Limb (tissue), 2 donors: ENCODE results near the gene FOXP3.
A peak's percentile ranks its signal among the peaks of the same experiment; 100 is the strongest.

Experiments
- DNase-seq, 2 donors: peaks; one replicate each; pipeline ENCODE4 v3.0.0-alpha.2; 2016; ENCODE audit errors: extremely low spot score in 2 of 2

Gene FOXP3

DNA sequence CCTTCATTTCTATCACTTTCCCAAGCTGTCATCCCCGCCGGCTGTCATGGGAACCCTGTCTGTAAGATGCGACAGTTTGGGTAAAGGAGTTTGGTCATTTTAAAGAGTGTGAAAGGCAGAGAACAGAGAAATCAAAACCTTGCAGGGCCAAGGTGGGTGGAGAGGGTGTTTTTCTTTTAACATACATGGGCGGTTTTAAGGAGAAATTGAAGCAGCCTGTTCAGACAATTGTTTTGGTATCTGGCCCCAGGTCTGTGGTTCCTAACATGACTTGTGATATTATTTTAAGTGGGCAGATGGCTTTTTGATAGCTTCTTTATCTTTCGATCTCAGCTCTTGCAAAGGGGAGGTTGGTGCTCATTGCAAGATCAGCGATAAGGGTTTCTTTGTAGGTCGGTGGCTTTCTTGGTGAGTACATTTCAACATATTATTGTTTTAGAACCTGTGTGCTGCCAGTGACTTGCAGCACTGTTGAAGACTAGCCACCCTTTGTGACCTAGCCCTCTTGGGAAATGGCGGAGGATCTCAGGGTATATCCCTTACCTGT is 8.7 kb upstream of the FOXP3 start:
- no peak for DNase-seq

DNA sequence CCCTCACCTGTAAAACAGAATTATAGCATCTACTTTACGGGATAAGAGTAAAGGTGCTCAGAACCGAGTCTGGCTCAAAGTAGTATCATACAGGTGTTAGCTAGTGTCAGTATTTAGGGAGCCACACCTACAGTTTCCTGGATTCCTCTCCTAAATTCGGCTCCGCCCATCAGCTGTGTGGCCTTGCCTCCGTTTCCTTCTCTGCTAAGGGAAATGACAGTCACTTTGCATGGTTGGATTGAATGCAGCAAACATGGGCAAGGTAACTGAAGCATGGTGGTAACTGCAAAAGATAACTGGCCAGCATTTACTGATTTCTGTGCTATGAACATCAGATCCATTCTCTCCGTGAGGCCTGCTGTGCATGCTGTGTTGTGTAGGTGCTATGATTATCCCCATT is 7.9 kb upstream of the FOXP3 start:
- no peak for DNase-seq

DNA sequence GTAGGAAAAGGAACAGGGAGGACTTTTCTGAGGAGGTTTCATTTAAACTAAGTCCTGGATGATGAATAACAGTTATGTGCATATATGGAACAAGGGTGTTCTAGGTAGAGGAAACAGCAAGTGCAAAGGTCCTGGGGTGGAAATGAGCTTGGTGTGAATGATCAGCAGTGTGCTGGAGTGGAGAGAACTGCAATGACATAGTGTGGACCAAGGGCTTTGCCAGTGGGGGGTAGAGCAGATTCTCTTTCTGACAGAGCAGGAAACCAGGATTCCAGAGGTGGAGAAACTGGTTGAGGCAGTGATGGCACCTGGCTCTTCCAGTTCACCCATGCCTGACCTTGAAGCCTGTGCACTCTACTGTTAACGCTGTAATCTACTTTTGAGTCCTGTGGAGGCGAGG is 6.8 kb upstream of the FOXP3 start:
- no peak for DNase-seq

DNA sequence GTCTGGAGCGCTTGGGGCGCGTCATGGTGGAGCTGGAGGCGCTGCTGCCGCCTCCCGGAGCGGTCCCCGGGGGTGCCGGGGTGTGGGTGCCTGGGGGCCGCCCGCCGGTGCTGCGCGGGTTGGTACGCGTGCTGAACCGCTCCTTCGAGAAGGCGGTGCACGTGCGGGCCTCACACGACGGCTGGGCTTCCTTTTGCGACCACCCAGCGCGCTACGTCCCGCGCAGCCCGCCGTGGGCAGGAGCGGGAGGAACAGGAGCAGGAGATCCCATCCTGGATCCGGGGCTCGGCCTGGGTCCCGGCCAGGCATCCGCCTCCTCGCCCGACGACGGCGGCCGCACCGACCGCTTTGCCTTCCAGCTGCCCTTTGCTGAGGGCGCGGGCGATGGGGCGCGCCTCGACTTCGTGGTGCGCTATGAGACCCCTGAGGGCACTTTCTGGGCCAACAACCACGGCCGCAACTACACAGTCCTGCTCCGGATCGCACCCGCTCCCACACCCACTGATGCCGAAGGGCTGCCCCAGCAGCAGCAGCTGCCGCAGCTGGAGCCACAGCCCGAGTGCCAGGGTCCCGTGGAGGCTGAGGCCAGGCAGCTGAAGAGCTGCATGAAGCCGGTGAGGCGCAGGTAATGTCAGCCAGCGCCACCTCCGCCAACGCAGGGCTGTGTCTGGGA is 5.9 kb upstream of the FOXP3 start:
- DNase-seq, result no peak

DNA sequence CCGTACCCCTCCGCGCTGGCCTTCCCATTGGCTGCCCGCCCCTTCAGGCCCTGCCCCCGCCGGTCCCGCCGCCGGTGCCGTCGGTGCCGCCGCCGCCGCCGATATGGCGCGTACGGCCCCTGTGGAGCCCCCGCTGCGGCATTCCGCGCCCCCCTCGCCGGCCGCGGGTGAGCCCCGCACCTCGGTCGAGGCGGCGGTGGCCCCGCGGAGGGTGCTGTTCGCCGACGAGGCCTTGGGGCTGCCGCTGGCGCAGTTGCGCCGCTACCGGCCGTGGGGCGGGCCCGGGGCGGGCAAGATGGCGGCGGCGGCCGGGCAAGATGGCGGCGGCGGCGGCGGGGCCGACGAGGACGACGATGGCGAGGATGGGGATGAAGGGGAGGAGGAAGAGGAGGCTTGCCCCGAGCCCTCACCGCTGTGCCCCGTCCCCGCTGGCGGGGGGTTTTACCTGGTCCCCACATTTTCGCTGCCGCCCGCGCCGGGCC is 5.3 kb upstream of the FOXP3 start, which contains the start of gene PPP1R3F:
TSS of gene PPP1R3F (plus strand) at position 27 of the 482 bp plus-strand sequence. CDS start at position 104, 77 bp downstream.
- DNase-seq, result no peak

DNA sequence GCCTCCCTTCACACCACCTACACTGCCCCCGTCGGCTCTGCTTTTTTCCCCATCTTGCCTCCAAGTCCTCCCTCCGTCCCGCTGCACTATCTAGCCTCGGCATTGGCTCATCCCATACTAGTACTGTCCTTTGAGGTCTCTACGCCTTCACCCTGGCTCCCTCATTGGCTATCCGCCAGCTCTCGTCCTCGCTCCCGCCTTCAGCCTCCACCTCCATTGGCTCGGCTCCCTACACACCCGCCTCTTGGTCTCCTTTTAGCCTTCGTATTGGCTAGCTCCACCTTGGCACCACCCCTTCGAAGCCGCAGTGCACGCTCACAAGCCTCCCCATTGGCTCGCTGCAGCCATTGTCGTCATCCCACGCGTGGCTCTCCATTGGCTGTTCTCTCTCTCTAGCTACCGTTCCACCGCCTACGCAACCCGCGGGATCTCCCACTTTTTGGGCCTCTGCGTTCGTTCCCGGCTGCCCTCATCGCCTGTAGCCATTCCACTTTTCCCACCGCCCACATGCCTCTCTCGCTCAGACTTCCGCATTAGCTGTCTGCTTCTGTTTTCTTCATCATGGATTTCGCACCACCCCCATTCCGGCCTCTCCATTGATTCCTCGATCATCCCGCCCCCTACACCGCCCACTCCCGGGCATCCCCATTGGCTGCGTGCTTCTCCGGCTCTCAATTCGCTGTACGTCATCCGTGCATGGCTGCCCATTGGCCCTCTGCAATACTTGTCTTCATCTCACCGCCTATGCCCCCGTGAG is 4.7 kb upstream of the FOXP3 start:
- peak; percentile 93 to 94 for DNase-seq

DNA sequence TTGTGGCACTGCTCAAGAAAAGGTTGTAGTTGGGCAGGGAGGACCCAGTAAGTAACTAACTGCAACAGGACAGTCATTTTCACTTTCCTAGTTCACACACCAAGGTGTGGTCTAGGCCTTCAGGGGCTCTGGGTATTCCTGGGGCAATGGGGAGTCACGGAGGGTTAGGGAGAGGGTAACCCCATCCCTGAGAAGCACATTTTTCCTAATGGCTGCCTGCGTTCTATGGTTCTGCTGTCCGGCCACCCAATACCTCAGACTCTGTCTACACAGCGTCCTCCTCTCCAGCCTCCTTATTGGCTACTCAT is 4.1 kb upstream of the FOXP3 start:
- DNase-seq, result no peak

DNA sequence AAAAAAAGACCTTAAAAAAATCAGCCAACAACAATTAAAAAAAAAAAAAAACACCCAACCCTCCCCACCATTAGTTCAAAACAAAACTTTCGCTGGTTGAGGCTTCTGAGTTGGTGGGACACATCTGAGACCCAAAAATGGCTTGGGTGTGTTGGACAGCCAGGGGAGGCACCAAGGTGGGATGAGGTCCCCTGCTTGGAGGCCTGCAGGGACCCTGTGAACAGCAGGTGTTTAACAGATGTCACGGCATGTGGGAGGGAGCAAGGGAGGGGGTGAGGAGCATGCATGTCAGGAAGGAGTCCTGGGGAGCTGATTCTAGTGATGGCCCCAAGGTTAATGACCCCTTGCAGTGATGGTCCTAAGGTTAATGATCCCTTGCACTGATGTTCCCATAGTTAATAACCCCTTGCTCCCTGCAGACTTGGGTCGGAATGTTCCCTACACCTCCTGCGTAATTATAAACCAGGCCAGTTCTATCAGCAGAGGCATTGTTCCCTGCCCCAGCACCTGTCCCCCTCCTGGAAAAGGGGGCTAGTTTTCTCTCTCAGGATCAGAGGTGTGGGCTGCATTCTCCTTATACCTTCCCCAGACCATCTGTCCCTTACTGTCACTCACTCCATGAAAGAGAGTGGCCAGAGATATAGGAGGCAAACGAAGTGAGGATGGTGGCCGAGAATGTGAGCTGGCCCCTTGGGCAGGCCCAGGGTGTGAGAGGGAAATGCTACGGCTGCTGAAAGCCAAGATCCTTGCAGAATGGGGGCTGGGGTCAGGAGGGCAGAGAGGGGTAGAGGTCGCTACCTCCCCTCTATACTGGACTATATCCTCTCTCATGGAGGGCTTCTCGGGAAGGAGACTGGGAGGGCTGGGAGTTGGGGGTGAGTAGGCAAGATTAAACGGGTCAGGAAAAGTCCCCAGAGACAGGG is 2.3 kb upstream of the FOXP3 start:
- DNase-seq, result no peak

DNA sequence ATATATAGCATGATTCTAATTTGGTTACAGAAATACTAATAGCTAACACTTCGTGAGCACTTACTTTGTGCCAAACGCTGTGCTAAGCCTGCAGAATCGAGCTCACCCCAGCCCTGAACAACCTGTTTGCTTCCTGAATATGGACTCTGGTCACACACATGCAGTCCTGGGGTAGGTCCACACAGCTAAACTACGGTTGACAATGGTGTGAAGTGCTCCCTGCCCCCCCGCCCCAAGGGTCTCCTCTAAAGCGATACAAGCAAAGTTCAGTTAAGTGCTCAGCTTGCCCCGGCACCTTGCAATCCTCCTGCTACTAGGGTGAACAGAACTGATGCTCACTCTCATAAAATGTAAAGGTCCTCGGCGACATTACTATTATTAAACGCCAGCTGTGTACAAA is 879 bp downstream of the FOXP3 start:
- no peak for DNase-seq

DNA sequence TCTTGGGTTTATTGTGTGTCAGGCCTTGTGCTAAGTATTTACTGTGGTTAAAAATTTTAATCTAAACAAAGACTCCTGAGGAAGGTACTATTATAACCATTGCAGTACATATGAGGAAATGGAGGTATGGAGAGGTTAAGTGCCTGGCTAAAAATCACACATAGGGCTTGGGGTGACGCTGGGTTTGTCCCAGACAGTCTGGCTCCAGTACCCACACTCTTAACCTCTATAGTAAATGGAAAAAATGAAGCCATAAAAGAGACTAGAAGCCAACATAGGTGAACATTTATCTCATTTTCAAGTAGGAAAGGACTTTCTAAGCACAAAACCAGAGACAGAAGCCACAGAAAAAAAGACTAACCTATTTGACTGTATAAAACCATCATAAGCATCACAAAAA is 1.9 kb downstream of the FOXP3 start:
- no peak for DNase-seq

DNA sequence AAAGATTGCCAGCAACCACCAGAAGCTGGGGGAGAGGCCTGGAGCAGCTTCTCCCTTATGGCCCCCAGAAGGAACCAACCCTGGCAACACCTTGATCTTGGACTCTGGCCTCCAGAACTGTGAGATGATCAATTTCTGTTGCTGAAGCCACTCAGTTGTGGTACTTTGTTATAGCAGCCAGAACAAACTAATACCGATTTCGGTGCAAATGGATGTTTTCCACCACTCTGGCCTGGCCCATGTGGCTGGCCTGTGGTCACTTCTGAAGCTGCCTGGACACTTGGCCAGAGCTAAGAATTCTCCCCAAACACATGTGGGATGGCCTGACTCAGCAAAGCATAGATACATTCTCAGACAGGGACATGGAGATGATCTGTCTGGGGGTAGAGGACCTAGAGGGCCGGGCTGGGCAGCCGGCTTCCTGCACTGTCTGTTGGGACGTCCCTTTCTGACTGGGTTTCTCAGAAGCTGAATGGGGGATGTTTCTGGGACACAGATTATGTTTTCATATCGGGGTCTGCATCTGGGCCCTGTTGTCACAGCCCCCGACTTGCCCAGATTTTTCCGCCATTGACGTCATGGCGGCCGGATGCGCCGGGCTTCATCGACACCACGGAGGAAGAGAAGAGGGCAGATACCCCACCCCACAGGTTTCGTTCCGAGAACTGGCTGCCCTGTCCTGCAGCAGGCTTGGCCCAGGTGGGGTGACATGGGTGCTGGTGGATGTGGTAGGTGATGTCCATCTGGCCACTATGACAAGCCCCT is 4.1 kb downstream of the FOXP3 start:
- no peak for DNase-seq

DNA sequence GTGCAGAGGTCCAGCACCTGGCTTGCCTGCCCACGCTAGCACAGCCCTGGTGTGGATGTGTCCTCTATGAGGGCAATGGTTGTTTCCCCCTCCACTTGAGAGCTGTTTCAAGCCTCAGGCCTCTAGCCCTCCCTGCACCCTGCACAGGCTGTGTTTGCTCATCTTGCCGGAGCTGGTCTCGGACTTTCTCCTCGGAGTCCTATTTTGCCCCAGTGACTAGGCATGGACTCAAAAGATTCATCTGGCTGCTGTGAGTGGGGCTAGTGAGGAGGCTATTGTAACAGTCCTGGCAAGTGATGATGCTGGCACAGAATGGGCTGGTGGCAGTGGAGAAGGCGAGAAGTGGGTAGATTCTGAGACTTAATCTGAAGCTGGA is 5.8 kb downstream of the FOXP3 start:
- DNase-seq, result no peak

DNA sequence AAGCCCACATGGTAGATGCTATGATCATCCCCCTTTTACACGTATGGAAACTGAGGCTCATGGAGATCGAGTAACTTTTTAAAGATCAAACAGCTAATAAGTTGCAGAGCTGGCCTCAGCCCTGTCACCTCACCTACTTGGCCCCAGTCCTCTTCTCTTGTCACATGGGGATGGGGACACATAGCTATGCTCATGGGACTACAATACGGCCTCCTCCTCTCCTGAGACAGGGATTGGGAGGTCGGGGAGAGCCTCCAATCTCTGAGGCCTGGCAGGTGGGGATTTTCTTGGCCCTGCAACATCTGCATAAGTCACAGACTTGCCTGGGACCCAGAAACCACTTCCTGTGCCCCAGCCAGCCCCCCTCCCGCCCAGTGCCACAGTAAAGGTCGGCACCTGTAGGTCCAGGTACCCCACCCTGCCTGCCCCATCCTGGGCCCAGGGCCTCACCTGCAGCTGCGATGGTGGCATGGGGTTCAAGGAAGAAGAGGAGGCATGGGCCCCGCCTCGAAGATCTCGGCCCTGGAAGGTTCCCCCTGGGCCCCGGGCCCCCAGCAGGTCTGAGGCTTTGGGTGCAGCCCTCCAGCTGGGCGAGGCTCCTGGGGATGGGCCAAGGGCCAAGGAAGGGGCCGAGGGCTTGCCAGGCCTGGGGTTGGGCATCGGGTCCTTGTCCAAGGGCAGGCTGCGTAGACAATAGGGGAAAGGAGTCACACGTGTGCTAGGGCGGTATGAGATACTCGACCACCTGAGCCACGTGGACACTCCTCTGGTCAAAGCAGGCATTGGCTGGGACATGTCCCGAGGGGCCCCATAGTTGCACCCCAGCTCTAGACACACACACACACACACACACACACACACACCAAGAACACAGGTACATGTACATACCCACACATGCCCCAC is 6.4 kb downstream of the FOXP3 start:
- no peak for DNase-seq

DNA sequence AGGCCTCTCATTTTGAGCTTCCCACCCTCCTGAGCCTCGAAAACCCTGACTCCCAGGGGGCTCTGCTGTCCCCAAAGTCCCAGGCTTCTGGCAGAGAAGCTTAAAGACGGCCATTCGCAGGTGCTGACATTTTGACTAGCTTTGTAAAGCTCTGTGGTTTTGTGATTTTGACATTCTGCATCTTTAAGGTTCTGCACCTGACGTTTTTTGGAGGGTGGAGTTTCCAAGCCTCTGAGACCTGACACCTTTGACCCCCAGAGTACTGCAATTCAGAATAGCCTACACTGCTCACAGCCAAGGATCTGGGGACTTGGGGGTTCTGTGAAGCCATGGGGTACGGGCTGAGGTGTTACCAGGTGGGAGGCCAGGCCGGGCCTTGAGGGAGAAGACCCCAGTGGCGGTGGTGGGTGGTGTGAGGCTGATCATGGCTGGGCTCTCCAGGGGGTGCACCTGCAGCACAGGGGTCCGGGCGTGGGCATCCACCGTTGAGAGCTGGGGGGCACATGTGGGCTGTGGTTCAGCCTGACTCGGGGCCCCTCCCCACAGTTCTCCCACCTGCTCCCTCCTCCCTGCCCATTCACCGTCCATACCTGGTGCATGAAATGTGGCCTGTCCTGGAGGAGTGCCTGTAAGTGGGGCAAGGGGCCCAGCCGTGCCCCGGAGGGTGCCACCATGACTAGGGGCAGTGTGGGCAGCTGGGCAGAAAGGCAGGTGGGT is 7.3 kb downstream of the FOXP3 start:
- DNase-seq, result no peak

DNA sequence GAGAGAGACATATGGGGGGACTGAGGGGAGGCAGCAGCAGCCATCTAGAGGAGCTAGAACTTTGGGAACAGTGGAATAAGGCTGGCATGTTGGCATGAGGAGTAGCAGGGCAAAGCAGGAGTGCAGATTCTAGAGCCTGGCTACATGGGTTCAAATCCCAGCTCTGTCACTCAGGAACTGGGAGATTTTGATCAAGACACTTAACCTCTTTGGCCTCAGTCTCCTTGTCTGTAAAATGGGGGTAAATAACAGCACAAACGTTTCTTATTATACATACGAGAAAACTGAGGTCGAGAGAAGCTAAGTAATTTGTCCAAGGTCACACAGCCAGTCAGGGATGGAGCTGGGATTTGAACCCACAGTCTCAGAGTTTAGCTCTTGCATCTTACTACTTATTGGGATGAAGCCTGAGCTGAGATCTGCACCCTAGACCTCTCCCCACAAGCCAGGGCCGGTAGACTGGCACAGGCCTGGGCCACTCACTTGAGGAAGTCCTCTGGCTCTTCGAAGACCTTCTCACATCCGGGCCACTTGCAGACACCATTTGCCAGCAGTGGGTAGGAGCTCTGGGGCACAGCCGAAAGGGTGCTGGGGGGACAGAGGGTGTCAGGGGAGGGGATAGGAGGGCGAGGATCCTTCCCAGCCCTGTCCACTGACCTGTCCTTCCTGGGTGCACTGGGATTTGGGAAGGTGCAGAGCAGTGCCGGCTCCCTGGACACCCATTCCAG is 8.1 kb downstream of the FOXP3 start:
- no peak for DNase-seq

DNA sequence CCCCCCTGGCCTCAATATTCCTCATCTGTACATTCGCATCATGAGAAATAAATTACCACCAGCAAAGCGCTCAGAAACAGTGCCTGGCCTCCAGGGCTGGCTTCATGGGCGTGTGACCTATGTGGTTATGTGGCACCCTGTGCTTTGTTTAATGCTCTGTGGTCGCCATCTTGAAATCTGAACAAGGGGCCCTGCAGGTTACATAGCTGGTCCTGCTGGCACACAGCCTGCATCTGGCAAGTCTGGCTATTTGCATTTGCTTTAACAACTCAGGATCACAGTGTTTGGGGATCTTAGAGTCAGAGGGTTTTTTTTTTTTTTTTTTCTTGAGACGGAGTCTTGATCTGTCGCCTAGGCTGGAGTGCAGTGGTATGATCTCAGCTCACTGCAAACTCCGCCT is 9.9 kb downstream of the FOXP3 start:
- no peak for DNase-seq

DNA sequence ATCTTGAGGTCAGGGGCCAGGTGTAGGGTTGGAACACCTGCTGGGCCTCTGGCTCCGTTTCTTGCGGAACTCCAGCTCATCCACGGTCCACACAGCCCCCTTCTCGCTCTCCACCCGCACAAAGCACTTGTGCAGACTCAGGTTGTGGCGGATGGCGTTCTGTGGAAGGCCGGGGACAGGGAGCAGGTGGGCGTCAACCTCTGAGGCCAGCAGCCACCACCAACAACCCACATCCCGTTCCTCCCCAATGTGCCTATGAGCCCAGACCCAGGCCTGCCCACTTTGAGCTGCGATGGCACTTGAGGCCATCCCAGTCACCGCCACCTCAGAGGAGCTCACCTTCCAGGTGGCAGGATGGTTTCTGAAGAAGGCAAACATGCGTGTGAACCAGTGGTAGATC is 13.2 kb downstream of the FOXP3 start:
- DNase-seq, result no peak

DNA sequence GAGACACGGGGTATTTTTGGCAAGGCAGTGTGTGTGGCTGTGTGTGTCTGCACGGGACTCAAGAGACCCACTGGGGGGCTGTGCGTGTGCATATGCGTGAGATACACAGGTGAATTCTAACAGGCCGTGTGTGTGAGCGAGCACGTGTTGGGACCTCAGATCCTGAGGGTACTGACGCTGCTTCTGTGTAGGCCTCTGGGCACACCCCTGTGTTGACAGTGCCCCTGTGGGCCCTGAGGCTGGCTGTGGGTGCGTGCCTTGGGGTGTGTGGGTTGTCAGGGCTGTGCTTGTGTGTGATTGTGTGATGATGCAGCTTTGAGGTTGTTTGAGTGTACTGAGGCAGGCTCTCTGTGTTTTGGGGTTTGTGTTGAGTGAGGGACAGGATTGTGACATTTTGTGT is 13.9 kb downstream of the FOXP3 start:
- DNase-seq, result no peak

DNA sequence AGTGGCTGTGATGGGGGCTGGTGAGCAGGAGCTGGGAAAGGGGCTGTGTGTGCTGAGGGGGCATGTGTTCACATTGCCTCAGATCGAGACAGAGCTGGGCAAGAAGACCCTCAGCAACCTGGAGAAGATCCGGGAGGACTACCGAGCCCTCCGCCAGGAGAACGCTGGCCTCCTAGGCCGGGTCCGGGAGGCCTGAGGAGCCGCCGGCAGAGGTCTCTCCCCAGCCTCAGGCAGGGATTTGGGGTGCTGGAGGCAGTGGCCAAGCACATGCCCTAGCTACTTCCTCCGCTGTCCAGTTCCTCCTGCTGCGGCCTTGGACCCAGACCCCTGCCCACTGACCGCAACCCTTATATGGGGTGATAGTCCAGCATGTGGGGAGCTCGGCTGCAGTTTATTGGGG is 14.4 kb downstream of the FOXP3 start:
- DNase-seq, result no peak
